ENCODE data around the gene RPS13.
"Not testable (repeated sequence)": the region's sequence is repeated elsewhere in the genome, so short reads cannot be mapped to it uniquely, and the experiment has no call there.

RPS13 gene

GRCh38 chr11:17034027-17034426, 43.4 kb downstream of the RPS13 start:
- not testable (repeated sequence) for DNase-seq

DNA sequence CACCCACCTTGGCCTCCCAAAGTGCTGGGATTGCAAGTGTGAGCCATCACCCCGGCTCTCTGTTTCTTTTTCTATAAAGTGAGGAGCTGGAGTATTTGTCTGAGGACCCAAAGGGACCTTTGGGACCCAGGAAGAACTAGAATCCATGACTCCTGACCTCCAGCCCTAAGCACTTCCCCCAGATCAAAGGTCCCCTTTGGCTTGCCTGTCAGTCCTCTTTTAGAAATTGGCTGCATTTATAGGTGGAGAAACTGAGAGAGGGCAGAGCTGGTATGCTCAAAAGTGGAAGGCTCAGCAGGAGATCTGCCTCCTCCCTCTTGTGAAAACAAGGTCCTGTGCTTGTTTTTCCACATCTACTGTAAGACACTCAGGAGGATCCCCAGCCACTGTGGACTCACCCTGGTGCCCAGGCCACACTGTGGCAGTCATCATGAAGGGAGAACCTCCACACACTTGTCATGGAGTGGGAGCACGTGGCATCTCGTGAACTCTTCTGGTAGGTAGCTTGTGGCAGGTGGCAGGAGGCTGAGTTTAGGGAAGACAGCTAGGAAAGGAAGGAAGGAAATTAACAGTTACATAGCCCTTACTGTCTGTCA, 50.9 kb downstream of the RPS13 start:
- DNase-seq, result no peak

DNA sequence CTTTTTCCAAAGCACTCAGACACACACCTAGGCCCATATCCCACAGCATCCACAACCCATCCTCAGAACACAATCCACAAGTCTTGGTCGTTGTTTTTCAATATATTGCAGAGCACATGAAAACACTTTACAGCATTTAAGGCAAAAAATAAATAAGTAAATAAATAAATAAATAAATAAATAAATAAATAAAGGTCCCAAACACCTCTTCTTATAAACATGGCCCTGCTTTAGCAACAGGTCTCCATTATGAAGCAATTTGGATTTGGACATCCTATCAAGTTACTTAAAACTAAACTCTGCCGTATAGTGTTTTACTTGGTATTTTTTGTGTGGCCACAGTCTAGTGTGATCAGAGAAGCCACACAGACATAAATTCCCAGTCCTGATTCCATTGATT, 52.5 kb downstream of the RPS13 start:
- DNase-seq, result no peak
